ENCODE measurements around the gene ARFIP2. TPM values are rescaled to one million over a fixed set of nuclear protein-coding genes. Genes with fewer than 3 reads are reported as not detected.

The ARFIP2 gene
- total RNA-seq, 2 experiments from 2014 or later = 38.6 to 39.8 TPM

- CTCF ChIA-PET = interaction anchor here (0.9 to 4.8 kb wide), 10 partner anchors 23 to 255 kb away, joined by 3 to 39 read pairs (median 4); partner anchors contain the start of gene MRPL17
- Mint-ChIP-seq H3K4me3 (peak overlapping the region; percentile 94), H3K27ac (peak overlapping the region; percentile 97), H3K27me3 (ENCODE audit: low read depth) (no peaks in the 10 kb centered on the region), H3K36me3 (ENCODE audit: low read depth) (peaks cover 39% of the 10 kb centered on the region), H3K4me1 (ENCODE audit: low read depth) (peaks cover 38% of the 10 kb centered on the region), H3K9me3 (ENCODE audit: insufficient read depth) (no peaks in the 10 kb centered on the region)
- ATAC-seq (no peak), DNase-seq (no peak)
- POLR2A ChIA-PET = interaction anchor here (1.1 to 3.2 kb wide), 9 partner anchors 9 to 137 kb away, joined by 3 to 21 read pairs (median 9); partner anchors contain the start of genes DNHD1, ILK, RRP8 and SMPD1
These were observed 1.3 kb upstream of the ARFIP2 start for GRCh38 chr11:6482441-6482840.

GRCh38 chr11:6481924-6482275, 769 bp upstream of the ARFIP2 start:
- H3K9me3 Mint-ChIP-seq (ENCODE audit: insufficient read depth) = no peaks in the 10 kb centered on the region
- H3K36me3 Mint-ChIP-seq (ENCODE audit: low read depth) = peaks cover 43% of the 10 kb centered on the region
- DNase-seq (no peak), ATAC-seq (peak; percentile 8)
- no peaks in the 10 kb centered on the region for H3K27me3 Mint-ChIP-seq (ENCODE audit: low read depth)
- ChIA-PET POLR2A (interaction anchor here (0.8 to 3.2 kb wide), 21 partner anchors 8 to 202 kb away, joined by 3 to 21 read pairs (median 5); partner anchors contain the start of genes DNHD1, ILK, MRPL17 and RRP8), CTCF (interaction anchor here (1.0 to 4.8 kb wide), 13 partner anchors 8 to 274 kb away, joined by 3 to 39 read pairs (median 4); partner anchors contain the start of gene MRPL17)
- peak overlapping the region; percentile 97 for H3K27ac Mint-ChIP-seq
- peak overlapping the region; percentile 94 for H3K4me3 Mint-ChIP-seq
- H3K4me1 Mint-ChIP-seq (ENCODE audit: low read depth) = peaks cover 38% of the 10 kb centered on the region

DNA sequence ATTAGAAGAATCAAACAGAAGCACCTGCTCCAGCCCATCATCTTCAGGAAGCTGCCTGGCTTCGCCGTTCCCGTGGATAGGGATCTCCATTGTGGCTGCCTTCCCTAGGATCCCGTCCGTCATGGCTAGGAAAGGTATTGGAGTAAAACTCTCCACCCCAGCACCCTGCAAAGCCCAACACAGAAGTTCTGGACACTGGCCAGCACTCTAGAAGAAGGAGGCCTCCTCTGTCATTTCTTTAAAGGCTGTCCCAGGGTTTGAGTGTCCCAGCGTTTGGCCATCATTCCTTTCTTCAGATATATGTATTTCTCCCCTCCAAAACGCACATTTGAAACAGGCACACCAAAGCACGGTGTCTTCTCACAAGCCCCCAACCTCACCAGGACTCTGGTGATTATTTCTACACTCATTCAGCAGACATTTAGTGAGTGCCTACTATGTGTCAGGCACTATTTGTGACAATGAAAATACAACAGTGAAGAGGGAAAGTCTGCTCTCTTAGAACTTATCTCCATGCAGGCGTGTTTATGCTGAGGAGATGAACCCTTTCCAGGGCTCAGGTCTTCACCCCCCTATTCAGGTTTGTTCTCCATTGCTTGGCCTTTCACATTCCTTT, 724 bp downstream of the ARFIP2 start:
- POLR2A ChIA-PET = interaction anchor here (0.6 kb wide), 1 partner anchor 158 kb away, joined by 3 read pairs; no protein-coding TSS in a partner anchor
- ATAC-seq (no peak), DNase-seq (no peak)
- peak overlapping the region; percentile 94 for H3K4me3 Mint-ChIP-seq
- H3K9me3 Mint-ChIP-seq (ENCODE audit: insufficient read depth) = no peaks in the 10 kb centered on the region
- H3K27ac Mint-ChIP-seq = peak overlapping the region; percentile 97
- CTCF ChIA-PET = no interaction called here
- H3K36me3 Mint-ChIP-seq (ENCODE audit: low read depth) = peaks cover 45% of the 10 kb centered on the region
- H3K4me1 Mint-ChIP-seq (ENCODE audit: low read depth) = peaks cover 40% of the 10 kb centered on the region
- H3K27me3 Mint-ChIP-seq (ENCODE audit: low read depth) = no peaks in the 10 kb centered on the region

DNA sequence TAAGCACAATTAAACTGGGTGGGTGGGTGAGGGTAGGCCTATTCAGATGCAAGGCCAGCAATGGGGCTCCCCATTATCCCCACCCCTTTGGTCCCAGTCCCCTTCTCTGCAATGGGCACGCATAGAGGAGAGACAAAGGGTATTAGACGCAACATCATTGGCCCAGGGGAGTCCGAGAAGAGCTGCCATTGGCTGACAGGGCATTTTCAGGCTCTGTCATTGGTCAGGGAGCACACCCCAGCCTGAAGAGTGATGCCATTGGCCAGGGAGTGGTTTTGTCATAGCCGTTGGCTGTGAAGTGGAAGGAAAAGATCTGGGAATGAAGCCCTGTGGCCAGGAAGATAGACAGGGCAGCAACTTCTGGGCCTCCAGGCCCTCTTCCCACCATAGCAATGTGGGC, 4.6 kb downstream of the ARFIP2 start:
- Mint-ChIP-seq H3K27me3 (ENCODE audit: low read depth) (peaks cover 9% of the 10 kb centered on the region), H3K36me3 (ENCODE audit: low read depth) (peaks cover 31% of the 10 kb centered on the region), H3K4me3 (no peak overlapping the region), H3K27ac (no peak overlapping the region), H3K9me3 (ENCODE audit: insufficient read depth) (no peaks in the 10 kb centered on the region), H3K4me1 (ENCODE audit: low read depth) (peaks cover 43% of the 10 kb centered on the region)
- ChIA-PET POLR2A (interaction anchor here (1.0 to 1.1 kb wide), 3 partner anchors 14 to 89 kb away, joined by 3 read pairs; no protein-coding TSS in a partner anchor), CTCF (interaction anchor here (0.7 to 2.5 kb wide), 4 partner anchors 29 to 98 kb away, joined by 4 to 16 read pairs (median 8); no protein-coding TSS in a partner anchor)
- DNase-seq (no peak), ATAC-seq (no peak)

- peaks cover 46% of the 10 kb centered on the region for H3K4me1 Mint-ChIP-seq (ENCODE audit: low read depth)
- no peak overlapping the region for H3K4me3 Mint-ChIP-seq
- no peak overlapping the region for H3K27ac Mint-ChIP-seq
- peaks cover 11% of the 10 kb centered on the region for H3K27me3 Mint-ChIP-seq (ENCODE audit: low read depth)
- ChIA-PET POLR2A (interaction anchor here (1.0 to 1.1 kb wide), 3 partner anchors 14 to 89 kb away, joined by 3 read pairs; no protein-coding TSS in a partner anchor), CTCF (interaction anchor here (0.7 to 2.7 kb wide), 5 partner anchors 30 to 97 kb away, joined by 4 to 16 read pairs (median 7); no protein-coding TSS in a partner anchor)
- DNase-seq (no peak), ATAC-seq (no peak)
- peaks cover 27% of the 10 kb centered on the region for H3K36me3 Mint-ChIP-seq (ENCODE audit: low read depth)
- H3K9me3 Mint-ChIP-seq (ENCODE audit: insufficient read depth) = no peaks in the 10 kb centered on the region
These were observed 5.2 kb downstream of the ARFIP2 start for GRCh38 chr11:6475936-6476335.

- peaks cover 11% of the 10 kb centered on the region for H3K27me3 Mint-ChIP-seq (ENCODE audit: low read depth)
- H3K4me3 Mint-ChIP-seq = peak overlapping the region; percentile 32
These were observed 6.2 kb downstream of the ARFIP2 start for GRCh38 chr11:6474806-6475500.

DNA sequence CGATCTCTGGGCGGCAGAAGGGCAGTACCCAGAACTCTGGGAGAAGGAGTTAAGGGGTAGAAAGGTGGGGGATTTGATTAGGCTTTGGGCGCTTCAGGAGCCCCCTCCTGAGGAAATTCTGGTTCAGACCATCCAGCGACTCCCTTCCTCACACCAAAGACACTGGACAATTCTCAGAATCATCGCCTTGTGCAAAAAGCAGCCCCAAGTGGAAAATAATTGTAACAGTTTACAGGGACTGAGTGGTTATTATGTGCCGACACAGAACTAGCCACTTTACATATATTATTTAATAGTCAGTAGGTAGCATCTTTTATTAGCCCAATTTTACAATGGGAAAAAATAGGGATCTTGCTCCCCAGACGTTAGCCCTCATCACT, 6.7 kb downstream of the ARFIP2 start:
- CTCF ChIA-PET = interaction anchor here (1.0 to 2.7 kb wide), 4 partner anchors 31 to 95 kb away, joined by 3 to 16 read pairs (median 8); no protein-coding TSS in a partner anchor
- Mint-ChIP-seq H3K9me3 (ENCODE audit: insufficient read depth) (no peaks in the 10 kb centered on the region), H3K36me3 (ENCODE audit: low read depth) (peaks cover 21% of the 10 kb centered on the region), H3K27ac (peak overlapping the region; percentile 37), H3K4me1 (ENCODE audit: low read depth) (peaks cover 31% of the 10 kb centered on the region), H3K27me3 (ENCODE audit: low read depth) (peaks cover 11% of the 10 kb centered on the region), H3K4me3 (peak overlapping the region; percentile 75)
- DNase-seq (no peak), ATAC-seq (no peak)
- POLR2A ChIA-PET = interaction anchor here (0.7 kb wide), 1 partner anchor 22 kb away, joined by 3 read pairs; no protein-coding TSS in a partner anchor

More at GRCh38 chr11:6474806-6475500, 6.2 kb downstream of the ARFIP2 start:
- Mint-ChIP-seq H3K36me3 (ENCODE audit: low read depth) (peaks cover 26% of the 10 kb centered on the region), H3K27ac (peak overlapping the region; percentile 37), H3K9me3 (ENCODE audit: insufficient read depth) (no peaks in the 10 kb centered on the region), H3K4me1 (ENCODE audit: low read depth) (peaks cover 36% of the 10 kb centered on the region)
- POLR2A ChIA-PET = interaction anchor here (0.7 to 1.1 kb wide), 2 partner anchors 22 to 88 kb away, joined by 3 read pairs; no protein-coding TSS in a partner anchor
- CTCF ChIA-PET = interaction anchor here (1.0 to 2.7 kb wide), 4 partner anchors 31 to 96 kb away, joined by 3 to 16 read pairs (median 8); no protein-coding TSS in a partner anchor
- DNase-seq = no peak
- ATAC-seq = no peak

DNA sequence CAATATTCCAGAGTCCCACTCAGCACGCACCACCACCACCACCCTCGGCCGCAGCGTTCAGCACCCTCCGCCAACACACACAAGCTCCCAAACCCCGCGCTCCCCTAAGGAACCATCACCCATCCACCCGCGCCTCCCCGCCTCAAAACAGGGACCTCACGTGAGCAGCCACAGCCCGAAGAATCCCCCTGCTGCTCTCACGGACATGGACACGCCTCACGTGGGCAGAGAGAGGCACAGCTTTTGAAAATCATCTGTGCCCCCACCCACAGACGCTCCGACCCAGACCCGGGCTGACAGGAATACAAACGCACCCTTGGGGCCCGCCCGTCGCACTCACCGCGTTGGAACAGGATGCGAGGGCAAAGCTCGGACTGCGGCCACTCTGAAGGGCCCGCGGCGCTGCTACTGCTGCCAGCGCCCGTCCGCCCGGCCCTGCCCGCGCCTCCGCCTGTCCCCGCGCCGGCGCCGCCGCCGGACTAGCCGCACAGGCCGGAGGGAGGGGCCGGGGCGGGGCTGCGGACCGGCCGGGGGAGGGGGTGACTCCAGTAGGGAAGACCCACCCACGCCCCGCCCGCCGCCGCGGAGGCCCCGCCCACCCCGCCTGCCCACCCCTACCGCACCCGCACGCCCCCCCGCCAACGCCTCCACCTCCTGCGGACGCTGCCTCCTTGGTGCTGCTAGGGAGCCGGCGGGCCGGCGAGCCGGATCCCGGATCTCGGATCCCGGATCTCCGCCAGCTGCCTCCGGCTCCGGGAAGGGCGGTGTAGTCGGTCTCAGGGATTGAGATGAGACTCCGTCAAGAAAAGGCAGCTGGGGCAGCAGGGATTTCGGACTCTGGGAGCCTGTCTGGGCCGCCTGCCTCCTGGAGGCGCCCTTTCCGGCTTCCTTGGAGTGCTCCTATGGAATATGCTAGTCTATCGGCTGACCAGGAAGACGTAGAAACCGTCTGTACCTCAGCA, 7.4 kb downstream of the ARFIP2 start, which contains the start of gene TRIM3:
Gene TRIM3, minus strand, starts transcription at position 491 of the 962 bp plus-strand sequence. CDS start 8,246 bp downstream, outside the sequence.
- H3K4me1 Mint-ChIP-seq (ENCODE audit: low read depth) = peaks cover 26% of the 10 kb centered on the region
- peak; percentile 82 for ATAC-seq
- peak; percentile 67 for DNase-seq
- peaks cover 11% of the 10 kb centered on the region for H3K27me3 Mint-ChIP-seq (ENCODE audit: low read depth)
- CTCF ChIA-PET = interaction anchor here (2.5 to 3.8 kb wide), 3 partner anchors 30 to 95 kb away, joined by 7 to 29 read pairs (median 10); no protein-coding TSS in a partner anchor
- no peaks in the 10 kb centered on the region for H3K9me3 Mint-ChIP-seq (ENCODE audit: insufficient read depth)
- POLR2A ChIA-PET = interaction anchor here (0.9 to 2.0 kb wide), 4 partner anchors 8 to 38 kb away, joined by 3 to 7 read pairs (median 3); partner anchors contain the start of genes ARFIP2 and TIMM10B
- H3K27ac Mint-ChIP-seq = peak within 1 kb of the TSS; percentile 43
- H3K4me3 Mint-ChIP-seq = peak within 1 kb of the TSS; percentile 79
- peaks cover 15% of the 10 kb centered on the region for H3K36me3 Mint-ChIP-seq (ENCODE audit: low read depth)

GRCh38 chr11:6472934-6473333, 8.2 kb downstream of the ARFIP2 start:
- Mint-ChIP-seq H3K4me3 (peak overlapping the region; percentile 79), H3K4me1 (ENCODE audit: low read depth) (peaks cover 26% of the 10 kb centered on the region), H3K36me3 (ENCODE audit: low read depth) (peaks cover 11% of the 10 kb centered on the region), H3K27me3 (ENCODE audit: low read depth) (peaks cover 11% of the 10 kb centered on the region), H3K9me3 (ENCODE audit: insufficient read depth) (no peaks in the 10 kb centered on the region), H3K27ac (no peak overlapping the region)
- no peak for DNase-seq
- ChIA-PET POLR2A (interaction anchor here (0.9 to 2.0 kb wide), 4 partner anchors 9 to 37 kb away, joined by 3 to 7 read pairs (median 3); partner anchors contain the start of genes ARFIP2 and TIMM10B), CTCF (interaction anchor here (0.9 to 3.8 kb wide), 4 partner anchors 30 to 110 kb away, joined by 3 to 29 read pairs (median 7); no protein-coding TSS in a partner anchor)
- ATAC-seq = no peak

- Mint-ChIP-seq H3K27me3 (ENCODE audit: low read depth) (peaks cover 17% of the 10 kb centered on the region), H3K4me3 (no peak overlapping the region)
- no peak for ATAC-seq
These were observed 11.5 kb downstream of the ARFIP2 start for GRCh38 chr11:6469599-6469998.

More at GRCh38 chr11:6469599-6469998, 11.5 kb downstream of the ARFIP2 start:
- Mint-ChIP-seq H3K9me3 (ENCODE audit: insufficient read depth) (no peaks in the 10 kb centered on the region), H3K4me1 (ENCODE audit: low read depth) (peaks cover 24% of the 10 kb centered on the region), H3K27ac (no peak overlapping the region), H3K36me3 (ENCODE audit: low read depth) (no peaks in the 10 kb centered on the region)
- ChIA-PET POLR2A (no interaction called here), CTCF (interaction anchor here (0.9 to 2.3 kb wide), 3 partner anchors 26 to 236 kb away, joined by 3 to 10 read pairs (median 5); no protein-coding TSS in a partner anchor)
- no peak for DNase-seq

Data from activated CD8-positive, alpha-beta T cell treated with anti-CD3 and anti-CD28 coated beads, Interleukin-2, amount 10 ng/mL, durations not matched to agents 7 days and 5 days (primary cell).